Posterior vena cava (tissue), 2 donors: ENCODE data around the gene AKR7A2. TPM values are rescaled to one million over a fixed set of nuclear protein-coding genes. Genes with fewer than 3 reads are reported as not detected.

Source experiments
- DNase-seq: peaks from one replicate; pipeline ENCODE4 v3.0.0-alpha.2; 2020; ENCODE audit warnings: low spot score
- intact Hi-C, 2 donors: fragments of 100-400 bp; cut with DNase I; formaldehyde crosslinking; loops; one replicate each; pipeline versions ENCODE4 v1.14.1 to v1.14.2; 2022 to 2023
- total RNA-seq, 2 donors: library from RNA; stranded (reverse); fragmentation: NEBNext Ultra II Directional; extraction: Animal tissue kit (Norgen Biotek cat#: 25700); gene quantifications; one replicate each; pipeline ENCODE4 v1.2.1, GENCODE V29; 2021
- donor health status: DM: yes; HTN: yes; CAD: no.
- donor health status: DM: yes; HTN: yes; CAD: no.

AKR7A2 gene
- total RNA-seq, 2 donors from 2014 or later = 18.8 to 29.9 TPM

- intact Hi-C loops = no loop called here
- DNase-seq = no peak
These were observed 33.4 kb upstream of the AKR7A2 start for GRCh38 chr1:19345391-19345790.

- no peak for DNase-seq
- intact Hi-C loops = loop anchor here (5.0 kb wide), 2 partner anchors 297 to 307 kb away; partner anchors contain the start of gene NBL1 (in 1 of the 2)
These were observed 32.9 kb upstream of the AKR7A2 start for GRCh38 chr1:19344831-19345230.

GRCh38 chr1:19344372-19344810 lies 32.4 kb upstream of the AKR7A2 start:
- intact Hi-C loops = loop anchor here (5.0 kb wide), 2 partner anchors 298 to 308 kb away; partner anchors contain the start of gene NBL1 (in 1 of the 2)
- peak; percentile 90 for DNase-seq

- intact Hi-C loops = loop anchor here (5.0 kb wide), 2 partner anchors 299 to 309 kb away; partner anchors contain the start of gene NBL1 (in 1 of the 2)
- DNase-seq = no peak
These were observed 31.8 kb upstream of the AKR7A2 start for GRCh38 chr1:19343617-19344350.

GRCh38 chr1:19342894-19343616 lies 31.1 kb upstream of the AKR7A2 start:
- DNase-seq = no peak

GRCh38 chr1:19342062-19342750 lies 30.3 kb upstream of the AKR7A2 start:
- intact Hi-C loops = loop anchor here (1.0 to 5.0 kb wide), 3 partner anchors 49 to 310 kb away; partner anchors contain the start of gene NBL1 (in 1 of the 2)
- DNase-seq = no peak

More at GRCh38 chr1:19342894-19343616, 31.1 kb upstream of the AKR7A2 start:
- intact Hi-C loops = loop anchor here (1.0 to 5.0 kb wide), 3 partner anchors 48 to 309 kb away; partner anchors contain the start of gene NBL1 (in 1 of the 2)

- peak; percentile 93 for DNase-seq
- intact Hi-C loops = loop anchor here (1.0 to 5.0 kb wide), 3 partner anchors 50 to 311 kb away; partner anchors contain the start of gene NBL1 (in 1 of the 2)
These were observed 29.5 kb upstream of the AKR7A2 start for GRCh38 chr1:19341201-19342061.

- intact Hi-C loops = loop anchor here (5.0 kb wide), 2 partner anchors 302 to 312 kb away; partner anchors contain the start of gene NBL1 (in 1 of the 2)
- DNase-seq = no peak
These were observed 28.5 kb upstream of the AKR7A2 start for GRCh38 chr1:19340387-19340937.

- intact Hi-C loops = no loop called here
- DNase-seq = no peak
These were observed 27.4 kb upstream of the AKR7A2 start for GRCh38 chr1:19339214-19339861.

- DNase-seq = no peak
- intact Hi-C loops = no loop called here
These were observed 26.4 kb upstream of the AKR7A2 start for GRCh38 chr1:19338323-19338762.

- DNase-seq = no peak
These were observed 25.3 kb upstream of the AKR7A2 start for GRCh38 chr1:19337289-19337688.

GRCh38 chr1:19336543-19336942 lies 24.6 kb upstream of the AKR7A2 start:
- DNase-seq = no peak
- intact Hi-C loops = no loop called here

More at GRCh38 chr1:19337289-19337688, 25.3 kb upstream of the AKR7A2 start:
- intact Hi-C loops = no loop called here

- no peak for DNase-seq
- intact Hi-C loops = no loop called here
These were observed 21.8 kb upstream of the AKR7A2 start for GRCh38 chr1:19333587-19334354.

GRCh38 chr1:19332832-19333231 lies 20.9 kb upstream of the AKR7A2 start:
- intact Hi-C loops = no loop called here
- no peak for DNase-seq

- intact Hi-C loops = no loop called here
- DNase-seq = no peak
These were observed 19.4 kb upstream of the AKR7A2 start for GRCh38 chr1:19331262-19331878.

- intact Hi-C loops = no loop called here
These were observed 18.6 kb upstream of the AKR7A2 start for GRCh38 chr1:19330449-19331135.

More at GRCh38 chr1:19330449-19331135, 18.6 kb upstream of the AKR7A2 start:
- no peak for DNase-seq
